Peyer's patch (tissue), 4 donors: ENCODE results near the gene CREB3L1. TPM values are rescaled to one million over a fixed set of nuclear protein-coding genes. Genes with fewer than 3 reads are reported as not detected.

Experiments used
- DNase-seq, 3 donors: peaks; one replicate each; pipeline ENCODE4 v3.0.0-alpha.2; 2017 to 2019
- H3K27ac ChIP-seq, 4 donors: fragments of 200-600 bp; sonication (generic); one replicate each; pipeline ENCODE4 v1.5.1; 2016 to 2019
- H3K27me3 ChIP-seq, 2 donors: fragments of 200-600 bp; sonication (generic); one replicate each; pipeline ENCODE4 v1.5.1; 2019
- H3K36me3 ChIP-seq, 3 donors: fragments of 200-600 bp; sonication (generic); one replicate each; pipeline ENCODE4 v1.5.1; 2016 to 2019
- H3K4me1 ChIP-seq, 4 donors: fragments of 200-600 bp; sonication (generic); one replicate each; pipeline ENCODE4 v1.5.1; 2016 to 2019
- H3K4me3 ChIP-seq, 4 donors: fragments of 200-600 bp; sonication (generic); 1 replicate in 3 of 4; 2 replicates in 1 of 4; pipeline ENCODE4 v1.5.1; 2016 to 2019; ENCODE audit warnings: mild to moderate bottlenecking in 1 of 4
- H3K9me3 ChIP-seq, 4 donors: fragments of 200-600 bp; sonication (generic); one replicate each; pipeline ENCODE4 v1.5.1; 2016 to 2019; ENCODE audit warnings: mild to moderate bottlenecking in 1 of 4
- CTCF ChIP-seq, 6 experiments: fragments of 450-650 bp in 4 of 6; fragments of 200-600 bp in 2 of 6; sonication (generic) in 1 of 6; IDR thresholded peaks; one replicate each; pipeline ENCODE4 v1.5.1; 2017 to 2019; ENCODE audit warnings: antibody characterized with exemption in 6 of 6, mild to moderate bottlenecking in 3 of 6, moderate library complexity in 1 of 6
- POLR2A ChIP-seq, 2 donors: fragments of 450-650 bp; IDR thresholded peaks; one replicate each; pipeline ENCODE4 v1.5.1; 2017; ENCODE audit warnings: antibody characterized with exemption in 2 of 2, mild to moderate bottlenecking in 2 of 2, moderate library complexity in 2 of 2
- total RNA-seq, 4 donors: library from RNA; depleted of rRNA; stranded (reverse); fragments of >200 nt; gene quantifications; one replicate each; pipeline ENCODE4 v1.1.0, GENCODE V29; 2016

Gene CREB3L1
- total RNA-seq, 4 donors from 2014 or later = 13.2 to 50.6 (median 30.3) TPM

- H3K9me3 ChIP-seq = no peaks in the 10 kb centered on the region
- H3K27ac ChIP-seq = peak overlapping the region in 3 of 4 donors; percentile 20 to 62 (median 52)
- H3K4me1 ChIP-seq = peaks cover 0 to 7% (median 0%) of the 10 kb centered on the region in 4 donors
- H3K4me3 ChIP-seq = no peak overlapping the region
- DNase-seq = peak in 1 of 3 donors; percentile 56
- TF ChIP-seq POLR2A (IDR thresholded peaks at IDR 0.05) = no peak
- no peak for TF ChIP-seq CTCF (IDR thresholded peaks at IDR 0.05)
- no peaks in the 10 kb centered on the region for H3K36me3 ChIP-seq
- no peaks in the 10 kb centered on the region for H3K27me3 ChIP-seq
Measured at GRCh38 chr11:46285594-46286033, 8.2 kb downstream of the CREB3L1 start.

GRCh38 chr11:46286789-46287188 is 9.3 kb downstream of the CREB3L1 start:
- TF ChIP-seq POLR2A (IDR thresholded peaks at IDR 0.05) = no peak
- no peak for TF ChIP-seq CTCF (IDR thresholded peaks at IDR 0.05)
- Histone ChIP-seq H3K4me3 (no peak overlapping the region), H3K4me1 (peaks cover 0 to 14% (median 0%) of the 10 kb centered on the region in 4 donors), H3K27me3 (no peaks in the 10 kb centered on the region), H3K27ac (no peak overlapping the region), H3K9me3 (no peaks in the 10 kb centered on the region), H3K36me3 (no peaks in the 10 kb centered on the region)
- DNase-seq = peak in 1 of 3 donors; percentile 47

- TF ChIP-seq CTCF (IDR thresholded peaks at IDR 0.05) (no peak), POLR2A (IDR thresholded peaks at IDR 0.05) (no peak)
- no peaks in the 10 kb centered on the region for H3K36me3 ChIP-seq
- DNase-seq = no peak
- H3K4me1 ChIP-seq = peaks cover 0 to 14% (median 0%) of the 10 kb centered on the region in 4 donors
- no peak overlapping the region for H3K4me3 ChIP-seq
- H3K27ac ChIP-seq = no peak overlapping the region
- H3K27me3 ChIP-seq = no peaks in the 10 kb centered on the region
- no peaks in the 10 kb centered on the region for H3K9me3 ChIP-seq
Measured at GRCh38 chr11:46288451-46288850, 11.0 kb downstream of the CREB3L1 start.

GRCh38 chr11:46290011-46290410 is 12.5 kb downstream of the CREB3L1 start:
- H3K27me3 ChIP-seq = no peaks in the 10 kb centered on the region
- H3K36me3 ChIP-seq = no peaks in the 10 kb centered on the region
- no peak overlapping the region for H3K4me3 ChIP-seq
- peak overlapping the region in 3 of 4 donors; percentile 10 to 43 (median 25) for H3K27ac ChIP-seq
- peaks cover 0 to 16% (median 0%) of the 10 kb centered on the region in 4 donors for H3K4me1 ChIP-seq
- no peaks in the 10 kb centered on the region for H3K9me3 ChIP-seq
- TF ChIP-seq CTCF (IDR thresholded peaks at IDR 0.05) = no peak
- DNase-seq = no peak

GRCh38 chr11:46290598-46291309 is 13.3 kb downstream of the CREB3L1 start:
- DNase-seq = peak; percentile 56 to 86 (median 74)
- Histone ChIP-seq H3K4me1 (peaks cover 0 to 20% (median 4%) of the 10 kb centered on the region in 4 donors), H3K27ac (peak overlapping the region in 3 of 4 donors; percentile 25 to 43 (median 39)), H3K4me3 (no peak overlapping the region), H3K27me3 (no peaks in the 10 kb centered on the region), H3K9me3 (no peaks in the 10 kb centered on the region), H3K36me3 (no peaks in the 10 kb centered on the region)
- TF ChIP-seq CTCF (IDR thresholded peaks at IDR 0.05) = no peak
- TF ChIP-seq POLR2A (IDR thresholded peaks at IDR 0.05) = no peak
